Ishikawa (cell line): ENCODE results near the gene ZPLD1.

ENCODE experiments used
- CEBPB ChIP-seq: IDR thresholded peaks from 2 replicates; pipeline ENCODE4 v1.6.1; 2012
- CREB1 ChIP-seq: IDR thresholded peaks from 2 replicates; pipeline ENCODE4 v1.6.1; 2012; ENCODE audit warnings: low read depth
- EGR1 ChIP-seq: IDR thresholded peaks from 2 replicates; pipeline ENCODE4 v1.6.1; 2012
- EP300 ChIP-seq: IDR thresholded peaks from 2 replicates; pipeline ENCODE4 v1.6.1; 2012; ENCODE audit warnings: borderline replicate concordance
- FOXM1 ChIP-seq: IDR thresholded peaks from 2 replicates; pipeline ENCODE4 v1.6.1; 2012; ENCODE audit warnings: low read depth, borderline replicate concordance
- NFIC ChIP-seq: IDR thresholded peaks from 2 replicates; pipeline ENCODE4 v1.6.1; 2012
- RAD21 ChIP-seq: IDR thresholded peaks from 2 replicates; pipeline ENCODE4 v1.6.1; 2012; ENCODE audit warnings: low read depth
- REST ChIP-seq: IDR thresholded peaks from 2 replicates; pipeline ENCODE4 v1.6.1; 2012; ENCODE audit warnings: low read depth, mild to moderate bottlenecking
- TAF1 ChIP-seq: IDR thresholded peaks from 2 replicates; pipeline ENCODE4 v1.6.1; 2012; ENCODE audit warnings: low read depth, mild to moderate bottlenecking
- TCF12 ChIP-seq: IDR thresholded peaks from 2 replicates; pipeline ENCODE4 v1.6.1; 2012; ENCODE audit warnings: low read depth
- TEAD4 ChIP-seq: IDR thresholded peaks from 2 replicates; pipeline ENCODE4 v1.6.1; 2012
- YY1 ChIP-seq: IDR thresholded peaks from 2 replicates; pipeline ENCODE4 v1.6.1; 2012; ENCODE audit warnings: low read depth
- ZBTB7A ChIP-seq: IDR thresholded peaks from 2 replicates; pipeline ENCODE4 v1.6.1; 2012; ENCODE audit warnings: low read depth
- TF ChIP-seq, protein P1 (sequence below): IDR thresholded peaks from 2 replicates; pipeline ENCODE4 v1.6.1; 2012
- TF ChIP-seq, protein P2 (sequence below): IDR thresholded peaks from 2 replicates; pipeline ENCODE4 v1.6.1; 2012

The ZPLD1 gene

DNA sequence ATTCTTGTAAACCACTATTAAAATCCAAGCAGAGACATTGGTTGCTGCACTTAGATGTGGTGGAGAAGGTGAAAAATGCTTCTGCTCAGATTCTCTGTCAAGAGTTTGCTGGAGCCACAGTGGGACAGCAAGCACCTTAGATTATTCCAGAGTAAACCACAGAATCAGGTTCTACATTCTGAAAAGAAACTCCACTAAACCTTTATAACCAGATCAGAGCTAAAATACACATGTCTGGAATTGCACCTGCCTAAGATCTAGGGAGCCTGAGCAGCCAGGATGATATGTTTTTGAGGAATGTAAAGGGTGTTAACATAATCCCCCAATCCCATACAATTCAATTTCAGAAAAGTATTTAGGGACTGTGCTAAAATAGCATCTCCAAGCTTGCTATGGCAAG, at the start of gene ZPLD1:
Gene ZPLD1, plus strand, starts transcription at position 301 of the 400 bp plus-strand sequence. CDS start 3,473 bp downstream, outside the sequence.
- no peak for TF ChIP-seq NFIC
- TF ChIP-seq REST, result no peak
- TF ChIP-seq RAD21, result no peak
- TF ChIP-seq EP300, result no peak
- TF ChIP-seq CEBPB, result no peak

DNA sequence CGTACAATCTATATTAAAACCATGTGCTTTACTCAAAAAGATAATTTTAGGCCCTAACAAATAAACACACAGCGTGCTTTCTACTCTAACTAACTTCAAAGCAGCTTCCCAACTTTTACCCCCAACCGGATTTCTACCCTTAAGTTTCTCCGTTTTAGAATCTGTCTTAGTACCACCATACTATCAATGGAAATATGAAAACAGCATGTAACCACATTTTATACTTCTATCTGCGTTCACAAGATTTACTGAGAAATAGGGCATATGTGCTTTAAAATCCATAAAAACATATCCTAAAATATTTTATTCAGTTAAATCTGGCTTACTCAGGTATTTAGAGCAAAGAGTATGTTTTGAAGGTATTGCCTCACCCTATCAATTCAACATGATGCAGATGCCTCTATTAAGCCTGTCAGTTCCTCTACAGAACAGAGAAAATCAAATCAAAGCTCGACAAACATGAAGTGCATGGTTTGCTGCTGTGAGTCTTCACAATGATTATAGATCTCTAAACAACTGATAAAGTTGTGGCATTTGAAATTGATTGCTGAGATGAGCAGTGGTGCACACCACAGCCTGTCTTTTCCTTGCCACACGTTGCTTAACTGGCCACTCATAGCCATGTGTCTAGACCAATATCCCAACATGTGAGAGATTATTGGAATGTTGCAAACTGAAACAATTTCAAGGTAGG, 44.5 kb upstream of the ZPLD1 start:
- TF ChIP-seq FOXM1 (no peak), CREB1 (no peak), TEAD4 (no peak), EGR1 (no peak), CEBPB (no peak)

DNA sequence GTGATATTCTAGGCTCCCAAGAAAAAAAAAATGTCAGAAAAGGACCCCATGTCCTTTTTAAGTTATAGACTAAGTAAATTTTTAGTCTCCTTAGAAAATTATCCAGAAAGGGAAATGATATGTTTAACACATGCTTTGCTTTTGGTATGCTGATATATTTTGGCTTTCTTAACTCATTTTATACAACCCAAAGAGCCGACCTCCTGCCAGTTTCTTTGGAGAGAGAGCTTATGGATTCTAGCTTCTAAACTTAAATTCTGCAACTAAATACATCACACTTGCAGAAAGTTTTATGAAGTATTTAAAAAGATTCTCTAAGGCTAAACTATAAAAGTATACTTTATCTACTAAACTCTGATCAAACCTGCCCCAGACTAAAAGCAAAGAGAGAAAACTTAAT, 43.9 kb upstream of the ZPLD1 start:
- TF ChIP-seq TCF12 (no peak), EP300 (no peak), NFIC (no peak), TAF1 (no peak), EGR1 (no peak), CEBPB (no peak), ZBTB7A (no peak), FOXM1 (no peak), REST (no peak)
- TF ChIP-seq, protein P1, sequence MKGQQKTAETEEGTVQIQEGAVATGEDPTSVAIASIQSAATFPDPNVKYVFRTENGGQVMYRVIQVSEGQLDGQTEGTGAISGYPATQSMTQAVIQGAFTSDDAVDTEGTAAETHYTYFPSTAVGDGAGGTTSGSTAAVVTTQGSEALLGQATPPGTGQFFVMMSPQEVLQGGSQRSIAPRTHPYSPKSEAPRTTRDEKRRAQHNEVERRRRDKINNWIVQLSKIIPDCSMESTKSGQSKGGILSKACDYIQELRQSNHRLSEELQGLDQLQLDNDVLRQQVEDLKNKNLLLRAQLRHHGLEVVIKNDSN, result no peak

DNA sequence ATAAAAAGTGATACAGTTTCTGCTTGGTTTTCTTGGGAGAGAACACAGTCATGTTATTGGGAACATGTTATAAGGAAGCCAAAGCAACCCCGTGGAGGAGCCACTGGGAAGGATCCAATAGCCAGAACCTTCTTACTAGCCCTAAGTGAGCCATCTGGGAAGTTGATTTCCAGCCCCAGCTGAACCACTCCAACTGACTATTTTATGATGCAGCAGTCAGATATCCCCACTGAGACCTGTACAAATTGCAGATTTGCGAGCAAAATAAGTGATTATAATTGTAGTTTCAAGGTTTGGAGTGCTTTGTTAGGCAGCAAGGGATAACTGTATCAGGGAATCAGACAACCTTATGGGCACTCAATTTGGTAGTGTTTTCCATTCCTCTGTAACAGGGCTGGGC, 43.3 kb upstream of the ZPLD1 start:
- TF ChIP-seq EP300 (no peak), ZBTB7A (no peak), NFIC (no peak), CREB1 (no peak), YY1 (no peak), EGR1 (no peak), FOXM1 (no peak), REST (no peak), RAD21 (no peak), CEBPB (no peak), TAF1 (no peak), TCF12 (no peak), TEAD4 (no peak)
- TF ChIP-seq, protein P2, sequence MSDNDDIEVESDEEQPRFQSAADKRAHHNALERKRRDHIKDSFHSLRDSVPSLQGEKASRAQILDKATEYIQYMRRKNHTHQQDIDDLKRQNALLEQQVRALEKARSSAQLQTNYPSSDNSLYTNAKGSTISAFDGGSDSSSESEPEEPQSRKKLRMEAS, result no peak
- TF ChIP-seq, protein P1, result no peak

DNA sequence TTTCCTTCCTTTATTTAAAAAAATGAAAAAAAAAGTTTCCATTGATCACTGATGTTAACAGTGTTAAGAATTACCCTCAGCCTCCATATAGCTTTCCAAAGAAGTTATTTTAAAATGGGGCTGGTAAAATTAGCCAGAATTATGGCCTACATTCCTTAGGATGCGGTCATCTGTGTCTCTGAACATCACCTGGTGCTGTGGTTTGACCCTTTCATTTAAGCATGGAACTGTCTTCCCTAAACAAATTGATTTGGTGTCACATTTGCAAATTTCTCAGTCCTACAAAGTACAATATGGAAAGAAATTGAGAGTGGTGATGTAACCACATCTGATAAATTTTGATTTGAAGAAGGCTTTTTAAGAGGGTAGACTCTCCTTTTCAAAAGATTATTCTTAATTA, 40.3 kb upstream of the ZPLD1 start:
- TF ChIP-seq EGR1, result no peak
- TF ChIP-seq CEBPB, result no peak
- TF ChIP-seq CREB1, result no peak
- TF ChIP-seq YY1, result no peak
- TF ChIP-seq, protein P2, result no peak
- TF ChIP-seq EP300, result no peak
- TF ChIP-seq NFIC, result no peak
